GM18520 (cell line): Measurements from ENCODE around the gene RCC2.
"Not testable (repeated sequence)": the region's sequence is repeated elsewhere in the genome, so short reads cannot be mapped to it uniquely, and the experiment has no call there.

Source experiments
- ATAC-seq: cut with Tn5 transposase; IDR thresholded peaks from one replicate; pipeline ENCODE4 v1.9.1; 2021; ENCODE audit not compliant: unreplicated experiment

The RCC2 gene

DNA sequence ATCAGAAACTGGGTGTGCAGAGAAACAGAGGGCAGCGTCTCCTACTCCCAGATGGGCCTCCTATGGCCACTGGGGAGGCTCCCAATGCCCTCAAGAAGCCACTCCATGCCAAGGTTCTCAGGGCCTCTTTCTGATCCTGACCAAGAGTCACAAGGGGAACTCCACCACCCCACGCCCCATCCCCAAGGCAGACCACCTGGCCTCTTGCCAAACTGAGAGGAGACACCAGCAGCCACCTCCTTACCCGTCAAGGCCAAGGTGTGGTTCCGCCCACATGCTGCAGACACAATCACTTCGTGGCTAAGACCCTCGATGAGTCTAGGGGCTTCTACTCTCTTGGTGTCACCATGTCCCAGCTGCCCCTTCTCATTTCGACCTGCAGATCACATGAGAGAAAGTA is 17.0 kb downstream of the RCC2 start:
- ATAC-seq, result no peak

DNA sequence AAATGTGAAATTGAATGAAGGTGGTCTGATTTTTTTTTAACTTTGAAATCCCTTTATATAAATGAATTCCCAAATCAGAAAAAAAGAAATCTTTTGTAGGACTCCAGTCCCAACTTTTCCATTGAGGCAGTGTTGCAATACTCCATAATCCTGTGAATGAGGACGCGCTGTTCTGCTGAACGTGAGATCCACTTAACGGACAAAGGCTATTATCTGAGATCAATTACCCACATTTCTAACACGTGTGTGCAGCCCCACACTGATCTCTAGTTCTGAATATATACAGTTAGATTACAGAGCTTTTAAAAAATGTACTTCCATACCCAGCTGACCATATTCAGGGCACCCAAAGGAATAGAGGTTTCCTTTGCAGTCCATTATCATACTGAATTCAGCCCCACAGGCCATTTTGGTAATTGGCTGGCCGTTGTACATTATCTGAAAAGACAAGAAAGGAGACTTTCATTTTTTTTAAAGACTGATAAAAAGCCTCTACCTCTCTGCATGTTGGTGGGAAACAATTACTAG is 19.0 kb downstream of the RCC2 start:
- ATAC-seq, result no peak

DNA sequence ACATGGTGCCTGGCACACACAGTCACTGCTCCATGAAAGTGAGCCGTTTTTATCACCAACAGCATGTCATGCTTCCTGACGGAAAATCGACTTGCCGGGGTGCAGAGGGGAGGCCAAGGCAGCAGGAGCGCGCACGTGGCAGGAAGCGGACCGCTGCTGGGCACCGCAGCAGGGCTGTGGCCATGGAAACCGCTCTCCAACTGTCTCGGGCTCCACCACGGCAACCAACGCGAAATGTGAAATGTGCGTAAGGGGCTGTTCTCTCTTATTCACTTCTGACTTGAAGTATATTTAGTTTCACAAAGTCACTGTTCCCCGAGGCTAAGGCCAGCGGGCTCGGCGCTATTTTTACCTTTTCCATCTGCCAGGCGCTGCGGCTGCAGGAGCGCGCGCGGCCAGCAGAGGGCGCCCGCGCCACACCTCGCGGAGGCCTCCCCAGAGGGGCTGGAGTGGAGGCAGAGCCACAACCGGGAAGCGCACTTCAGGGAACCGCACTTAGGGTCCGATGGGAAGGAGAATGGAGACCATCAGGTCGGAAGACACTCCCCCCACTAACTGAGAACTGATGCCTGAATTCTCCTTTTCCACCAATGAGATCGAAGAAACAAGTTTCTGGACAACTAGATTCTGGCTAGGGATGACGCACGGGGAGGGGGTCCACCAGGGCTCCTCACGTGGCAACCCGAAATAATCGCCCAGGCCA is 19.7 kb downstream of the RCC2 start:
- ATAC-seq, result no peak

DNA sequence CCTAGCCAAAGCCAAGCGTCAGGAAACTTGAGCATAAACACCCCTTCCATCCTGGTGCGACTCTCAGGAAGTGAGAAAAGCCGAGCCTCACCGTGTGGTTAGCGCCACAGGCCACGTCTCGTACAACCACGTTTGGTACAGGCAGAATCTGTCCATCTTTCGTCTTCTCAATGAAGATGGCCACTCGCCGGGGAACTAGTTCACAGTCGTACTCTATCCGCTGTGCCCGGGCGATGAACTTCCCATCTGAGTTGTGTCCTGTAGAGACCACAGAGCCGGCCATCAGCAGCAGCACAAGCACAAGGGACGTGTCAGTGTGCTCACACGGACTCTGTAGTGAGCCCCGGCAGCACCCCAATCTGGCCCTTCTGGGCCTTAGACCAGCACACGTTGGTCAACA is 23.1 kb downstream of the RCC2 start:
- ATAC-seq, result no peak

DNA sequence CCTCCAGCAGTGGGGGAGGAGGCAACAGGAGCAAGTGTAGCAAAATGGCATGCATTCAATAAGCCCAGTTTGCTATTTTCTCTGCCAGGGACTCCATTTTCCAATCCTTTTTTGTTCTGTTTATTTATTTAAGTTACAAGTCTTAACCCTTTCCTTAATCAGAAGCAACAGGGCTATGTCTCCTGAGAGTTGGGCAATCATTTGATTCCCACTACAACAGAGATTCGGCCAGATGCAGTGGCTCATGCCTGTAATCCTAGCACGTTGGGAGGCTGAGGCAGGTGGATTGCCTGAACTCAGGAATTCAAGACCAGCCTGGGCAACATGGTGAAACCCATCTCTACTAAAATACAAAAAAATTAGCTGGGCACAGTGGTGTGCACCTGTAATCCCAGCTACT is 25.5 kb downstream of the RCC2 start:
- no peak for ATAC-seq

DNA sequence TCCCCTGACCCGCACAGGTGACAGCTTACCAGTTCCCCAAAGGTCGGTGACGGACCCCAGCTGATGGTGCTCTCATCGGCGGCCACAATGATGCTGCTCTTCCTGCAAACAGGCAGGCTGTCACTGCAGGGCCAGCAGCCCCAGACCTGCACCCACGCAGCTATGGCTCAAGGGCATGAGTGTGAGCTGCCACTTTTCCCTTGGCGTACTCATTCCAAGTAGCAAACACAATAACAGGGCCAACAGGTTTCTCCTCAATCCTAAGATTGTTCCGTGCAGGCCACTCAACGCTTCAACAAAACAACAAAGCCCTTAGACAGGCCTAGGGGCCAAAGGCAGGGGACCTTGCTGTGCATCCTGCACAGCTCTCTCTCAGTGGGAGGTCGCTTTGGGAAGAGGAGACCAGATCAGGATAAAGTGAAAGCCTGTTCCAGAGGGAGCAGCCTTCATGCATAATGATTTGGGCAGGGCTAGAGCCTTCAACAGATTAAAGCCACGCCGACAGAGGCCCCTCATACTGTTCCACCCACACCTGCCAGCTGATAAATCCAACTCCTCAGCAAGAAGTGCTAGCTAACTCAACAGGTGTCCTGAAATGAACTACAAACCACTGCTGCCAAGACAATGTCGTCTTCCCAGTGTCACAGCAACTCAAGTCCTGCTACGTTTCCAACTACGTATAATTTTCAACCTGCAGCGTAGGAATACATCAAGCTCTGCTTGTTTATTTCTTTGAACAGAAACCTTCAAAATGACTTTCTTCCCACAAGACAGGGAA is 27.2 kb downstream of the RCC2 start:
- ATAC-seq, result no peak

DNA sequence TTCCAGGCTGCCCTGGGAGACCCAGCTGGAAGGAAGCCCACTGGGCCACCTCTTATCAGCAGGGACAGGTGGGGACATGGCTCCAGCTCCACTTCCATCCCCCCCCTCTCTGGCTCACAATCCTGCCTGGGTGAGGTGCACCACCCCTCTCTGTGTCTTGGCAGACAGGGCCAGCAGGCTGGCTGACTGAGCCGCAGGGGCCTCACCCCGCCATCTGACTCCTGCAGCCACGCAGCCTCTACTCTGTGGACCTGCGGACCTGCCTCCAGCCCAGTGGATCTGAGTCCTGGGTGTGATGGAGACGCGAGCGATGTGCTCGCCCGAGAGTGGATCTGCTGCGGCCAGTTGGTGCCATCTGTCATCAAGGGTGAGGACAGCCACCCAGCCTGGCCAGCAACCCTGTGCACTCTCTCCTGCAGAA is 30.1 kb downstream of the RCC2 start:
- no peak for ATAC-seq

DNA sequence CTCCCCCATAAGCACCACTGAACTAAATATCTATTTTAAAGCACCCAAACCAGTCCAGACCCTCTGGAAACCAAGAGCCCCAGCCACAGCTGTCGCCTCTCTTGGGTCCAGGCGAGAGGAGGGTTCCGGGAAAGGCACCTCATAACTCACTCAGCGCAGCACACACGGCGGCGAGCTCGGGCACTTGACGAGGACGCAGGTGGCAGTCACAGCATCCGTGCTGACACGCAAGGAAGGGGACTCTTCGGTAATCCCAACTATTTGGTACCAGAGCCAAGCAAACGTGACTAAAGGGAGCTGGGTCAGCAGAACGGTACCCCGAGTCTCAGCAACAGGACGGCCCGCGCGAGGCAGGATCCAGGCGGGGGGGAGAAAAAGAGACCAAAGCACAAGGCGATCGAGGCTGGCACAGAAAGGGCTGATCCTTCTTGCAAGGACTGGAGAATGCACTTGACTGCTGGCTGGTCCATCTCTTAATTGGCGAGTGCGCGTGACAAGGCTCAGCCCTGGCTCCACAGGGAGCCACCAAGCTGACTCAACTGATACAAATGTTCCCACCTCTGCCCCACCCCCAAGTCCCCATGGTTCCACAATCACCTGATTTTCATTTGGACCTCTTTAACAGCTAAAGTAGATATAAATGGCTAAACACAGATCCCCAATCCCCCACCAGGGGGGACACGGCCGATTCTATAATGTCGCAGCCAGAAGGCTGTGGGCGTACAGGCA is 31.5 kb downstream of the RCC2 start:
- not testable (repeated sequence) for ATAC-seq

DNA sequence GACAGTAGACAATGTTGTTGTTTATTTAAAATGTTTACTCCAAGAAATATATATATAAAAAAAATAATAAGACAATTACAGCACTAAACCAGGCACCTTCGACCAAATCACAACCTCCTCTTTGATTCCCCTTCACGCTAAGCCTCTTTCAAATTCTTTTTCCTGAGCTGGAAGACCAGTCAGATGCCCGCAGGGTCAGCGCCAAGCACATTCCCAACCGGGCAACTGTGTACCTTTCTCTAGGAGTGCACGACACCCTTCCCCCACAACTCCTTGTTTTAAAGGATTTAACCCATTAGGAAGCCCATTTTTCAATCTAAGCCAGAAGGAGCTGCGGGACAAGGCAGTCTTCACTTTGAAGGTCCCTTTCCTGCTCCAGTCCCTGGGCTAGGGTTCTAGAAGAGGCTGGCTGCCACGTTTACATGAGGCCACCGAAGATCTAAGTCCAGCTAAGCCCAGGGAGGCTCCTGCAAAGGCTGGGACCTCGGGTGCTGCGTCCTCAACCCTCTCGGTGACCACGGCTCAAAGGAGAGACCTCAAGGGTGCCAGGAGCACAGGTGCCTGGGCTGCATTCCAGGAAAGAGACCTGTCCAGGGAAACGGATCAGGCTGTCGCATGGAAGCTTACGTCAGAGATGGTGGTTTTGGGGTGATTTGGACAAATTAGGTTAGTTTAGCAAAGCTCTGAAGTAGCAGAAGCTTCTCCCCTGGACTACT is 32.6 kb downstream of the RCC2 start:
- ATAC-seq, result not testable (repeated sequence)

DNA sequence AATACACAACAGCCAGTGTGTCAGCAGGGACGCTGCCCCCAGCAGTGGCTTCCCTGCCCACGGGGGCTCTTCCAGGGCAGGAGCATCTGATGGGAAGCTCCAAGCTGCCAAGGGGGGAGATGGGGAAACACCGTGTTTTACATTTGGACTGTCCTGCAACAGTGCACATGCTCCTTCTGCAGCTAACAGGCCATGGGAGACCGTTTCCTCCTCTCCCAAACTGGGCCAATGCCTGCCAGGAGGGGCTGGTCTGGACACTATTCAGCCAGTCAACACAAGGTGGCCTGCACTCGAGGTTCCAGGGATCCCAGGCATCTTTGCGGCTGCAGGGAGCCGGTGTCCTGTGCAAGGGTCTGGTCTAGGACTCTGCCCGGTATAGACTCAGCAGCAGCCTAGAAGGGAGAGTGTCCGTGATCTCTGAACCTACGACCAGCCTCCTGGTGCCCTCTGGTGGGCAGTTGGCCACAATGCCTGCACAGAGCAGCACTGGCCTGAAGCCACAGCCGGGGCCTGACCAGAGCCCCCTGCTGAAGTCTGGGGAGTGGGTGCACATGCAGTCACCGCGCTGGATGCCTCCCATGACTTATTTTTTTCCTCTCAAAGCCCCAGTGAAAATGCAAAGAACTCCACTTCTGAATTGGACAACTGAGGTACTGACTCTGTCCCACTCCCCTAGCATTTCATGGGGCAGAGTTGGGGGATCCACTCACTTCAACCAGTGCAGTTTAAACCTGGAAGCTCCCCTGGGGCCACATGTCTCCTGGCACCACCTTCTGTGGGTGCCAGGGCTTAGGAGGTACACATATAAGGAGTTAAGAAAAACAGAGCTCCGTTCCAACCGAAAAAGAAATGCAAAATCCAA is 33.3 kb downstream of the RCC2 start:
- ATAC-seq, result no peak

DNA sequence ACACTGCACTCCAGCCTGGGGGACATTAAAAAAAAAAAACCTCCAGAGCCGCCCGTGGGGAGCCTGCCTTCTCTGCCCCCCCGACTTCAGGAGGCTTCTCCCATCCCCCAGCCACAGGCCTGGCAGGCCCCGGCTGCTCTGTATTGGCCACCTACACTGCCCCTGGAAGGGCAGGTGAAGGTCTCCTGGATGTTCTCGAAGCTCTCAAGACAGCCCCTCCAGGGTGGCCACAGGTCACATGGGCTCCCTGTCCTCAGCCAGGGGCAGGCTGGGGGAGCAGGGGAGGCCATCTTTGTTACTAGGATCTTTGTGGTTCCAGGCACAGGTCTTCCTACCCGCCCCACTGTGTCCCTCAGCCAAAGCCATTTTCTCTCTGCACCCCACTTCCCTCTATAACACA is 34.7 kb downstream of the RCC2 start:
- no peak for ATAC-seq

DNA sequence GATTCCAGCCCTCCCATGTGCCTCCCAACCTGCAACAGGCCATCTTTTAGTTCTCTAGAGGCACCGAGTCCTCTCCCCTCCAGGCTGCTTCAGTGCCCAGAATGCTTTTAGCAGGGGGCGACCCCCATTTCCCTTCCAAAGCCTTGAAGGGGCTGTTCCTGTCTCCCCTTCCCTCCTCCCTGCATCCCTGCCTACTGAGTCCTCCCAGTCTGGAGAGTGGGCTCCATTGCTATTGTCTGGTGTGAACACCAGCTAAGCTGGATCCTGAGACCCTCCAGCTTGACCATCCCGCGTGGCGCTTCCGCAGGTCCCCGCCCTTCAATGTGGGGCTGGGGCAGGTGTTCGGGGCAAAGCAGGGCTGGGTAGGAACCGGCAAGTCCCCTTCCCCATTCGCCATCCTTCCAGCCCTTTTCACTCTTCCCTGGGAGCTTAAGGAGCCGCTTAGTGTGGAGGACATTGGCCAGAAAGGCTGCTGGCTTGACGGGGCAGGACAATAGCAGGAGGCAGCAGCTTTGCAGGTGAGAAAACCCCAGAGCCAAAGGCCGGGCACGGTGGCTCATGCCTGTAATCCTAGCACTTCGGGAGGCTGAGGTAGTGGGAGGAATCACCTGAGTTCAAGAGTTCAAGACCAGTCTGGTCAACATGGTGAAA is 35.3 kb downstream of the RCC2 start:
- no peak for ATAC-seq

DNA sequence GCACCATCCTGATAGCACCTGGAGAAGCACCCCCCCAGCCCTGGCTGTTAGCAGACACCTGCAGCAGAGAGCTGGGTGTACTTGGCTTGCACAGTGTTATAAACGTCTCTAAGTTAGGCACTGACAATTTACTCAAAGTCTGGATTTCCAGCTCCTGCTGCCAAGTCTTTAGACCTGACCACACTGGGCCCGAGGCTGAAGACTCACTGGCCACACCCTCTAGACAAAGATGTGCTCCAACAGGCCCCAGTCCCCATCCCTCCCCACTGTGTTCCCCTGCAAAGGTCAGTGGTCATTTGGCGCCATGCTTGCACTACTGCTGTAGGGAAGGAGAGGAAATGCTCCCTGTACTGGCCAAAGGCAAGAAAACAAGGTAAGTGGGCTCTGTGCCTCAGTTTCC is 36.4 kb downstream of the RCC2 start:
- no peak for ATAC-seq

DNA sequence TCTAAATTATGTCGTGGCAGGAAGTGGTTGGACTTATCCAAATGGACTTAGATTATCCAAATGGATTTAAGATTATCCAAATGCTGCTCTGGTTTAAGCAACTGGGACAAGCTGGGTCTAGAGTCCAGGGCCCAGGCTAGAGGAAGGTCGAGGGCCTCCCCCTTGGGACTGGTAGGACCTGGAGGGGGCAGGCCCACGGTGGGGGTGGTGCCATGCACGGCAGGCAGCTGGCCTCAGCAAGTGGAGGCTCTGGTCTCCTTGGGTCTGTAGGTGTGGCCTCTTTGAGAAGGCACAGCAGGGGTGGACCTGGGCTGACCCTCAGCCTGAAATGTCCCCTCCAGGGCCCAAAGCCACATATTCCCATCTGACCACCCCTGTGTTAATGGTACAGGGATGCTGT is 37.6 kb downstream of the RCC2 start:
- ATAC-seq, result no peak

DNA sequence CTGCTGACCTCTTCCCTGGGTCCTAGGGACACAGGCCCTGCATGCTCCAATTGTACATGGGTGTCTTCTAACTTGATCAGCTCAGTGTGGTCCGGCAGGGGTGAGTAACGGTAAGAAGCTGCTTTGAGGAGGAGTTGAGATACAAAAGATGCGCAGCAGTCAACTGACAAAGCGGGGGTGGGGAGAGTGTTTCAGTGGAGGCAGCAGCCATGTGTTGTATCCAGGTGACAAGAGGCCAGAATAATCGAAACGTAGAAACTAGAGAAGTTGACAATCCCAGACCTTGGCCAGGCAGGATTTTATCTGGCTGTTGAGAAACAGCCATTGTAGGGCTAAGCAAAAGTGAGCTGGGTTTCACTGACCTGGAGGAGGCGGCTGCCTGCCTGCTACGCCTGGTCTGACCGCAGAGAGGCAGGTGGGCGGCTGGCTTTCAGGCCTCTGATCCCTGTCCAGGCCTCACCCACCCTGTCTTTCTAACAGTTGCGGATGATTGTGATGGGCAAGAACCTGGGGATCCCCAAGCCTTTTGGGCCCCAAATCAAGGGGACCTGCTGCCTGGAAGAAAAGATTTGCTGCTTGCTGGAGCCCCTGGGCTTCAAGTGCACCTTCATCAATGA is 38.6 kb downstream of the RCC2 start:
- no peak for ATAC-seq

DNA sequence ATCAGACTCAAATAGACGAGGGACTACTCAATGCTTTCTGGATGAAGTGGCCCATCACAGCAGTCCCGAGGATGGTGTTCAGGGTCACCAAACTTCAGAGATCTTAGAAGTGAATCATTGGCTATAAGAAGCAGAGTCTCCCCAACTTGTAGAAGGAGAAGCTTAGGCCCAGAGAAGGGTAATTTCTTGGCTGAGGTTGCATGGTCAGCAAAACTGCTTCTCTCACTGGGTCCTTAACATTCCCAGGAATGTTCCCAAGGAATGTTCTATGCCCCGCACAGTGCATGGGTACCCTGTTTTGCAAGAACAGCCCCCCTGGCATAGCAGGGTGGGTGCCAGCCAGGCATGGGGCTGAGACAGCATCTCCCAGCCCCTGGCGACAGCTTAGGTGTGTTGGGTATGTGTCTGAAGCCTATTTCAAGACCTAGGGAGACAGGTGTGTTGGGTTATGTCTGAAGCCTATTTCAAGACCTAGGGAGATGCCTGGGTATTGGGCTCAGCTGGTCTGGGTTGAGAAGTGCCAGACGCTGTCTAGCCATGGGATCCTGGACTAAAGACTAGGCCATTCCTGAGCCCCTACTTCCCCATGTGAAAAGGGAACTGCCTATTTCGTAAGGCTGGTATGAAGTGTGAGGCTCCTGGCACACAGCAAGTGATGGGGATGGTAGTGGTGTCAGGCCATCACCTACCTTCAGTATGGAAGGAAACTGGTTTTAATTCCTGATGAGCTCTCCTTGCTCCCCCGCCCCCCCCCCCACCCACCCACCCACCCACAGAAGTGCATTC is 41.4 kb downstream of the RCC2 start:
- ATAC-seq, result no peak

DNA sequence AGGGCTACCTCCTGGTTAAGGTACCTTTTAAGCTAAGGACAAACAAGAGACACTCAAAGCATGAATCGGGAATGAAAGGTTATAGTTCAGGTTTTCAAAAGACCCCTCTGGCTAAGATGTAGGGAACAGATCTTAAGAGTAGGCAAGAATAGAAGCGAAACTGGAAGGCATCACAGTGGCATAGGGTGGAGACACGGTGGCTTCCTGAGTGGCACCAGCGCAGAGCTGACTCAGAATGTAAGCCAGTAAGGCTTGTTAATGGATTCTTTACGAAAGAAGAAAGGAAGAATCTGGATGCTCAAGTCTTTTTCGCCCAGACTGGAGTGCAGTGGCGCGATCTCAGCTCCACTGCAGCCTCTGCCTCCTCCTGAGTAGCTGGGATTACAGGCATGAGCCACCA is 46.2 kb downstream of the RCC2 start:
- no peak for ATAC-seq

DNA sequence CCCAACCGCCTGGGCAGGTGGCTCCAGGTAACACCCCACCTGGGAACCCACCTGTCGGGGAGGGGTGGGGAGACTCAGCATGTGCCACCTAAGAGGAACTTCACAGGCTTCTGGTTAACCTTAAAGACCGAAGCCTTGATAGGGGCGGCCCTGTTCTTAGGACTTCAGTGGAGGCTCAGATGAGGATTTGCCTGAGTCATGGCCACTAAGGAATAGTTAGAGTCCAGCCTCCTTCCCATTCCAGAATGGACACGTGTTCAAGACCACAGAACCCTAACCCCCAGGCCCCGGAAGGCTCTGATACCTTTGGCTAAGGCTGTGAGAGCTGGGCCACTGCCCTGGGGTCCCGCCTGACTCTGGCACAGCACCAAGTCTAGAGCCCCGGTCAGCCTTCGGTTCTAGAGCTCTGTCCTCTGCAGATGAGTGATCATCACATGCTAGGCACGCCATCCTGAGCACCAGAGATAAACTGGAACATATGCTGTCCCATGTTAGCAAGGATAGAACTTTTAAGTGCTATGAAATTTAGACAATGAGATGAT is 47.2 kb downstream of the RCC2 start:
- ATAC-seq, result no peak
